Panc1 (cell line): ENCODE measurements around the gene CHODL. TPM values are rescaled to one million over a fixed set of nuclear protein-coding genes. Genes with fewer than 3 reads are reported as not detected.

Experiments
- ATAC-seq: fragments of 200-7000 bp; cut with Tn5 transposase; 2 replicates; pipeline ENCODE4 v1.9.1; 2020; ENCODE audit warnings: mild to moderate bottlenecking, moderate library complexity
- BruUV-seq: library from RNA; stranded (reverse); fragments of 400-500 nt; replicated peaks from 2 replicates; lab custom pipeline; 2021; lab: Mats Ljungman, UMichigan
- CTCF ChIA-PET: fragments of 300-600 bp; sonication (Branson Sonifier 250); formaldehyde crosslinking; loops from one replicate; lab custom pipeline; 2022; ENCODE audit warnings: antibody characterized with exemption; lab: Charles Lee
- POLR2A ChIA-PET: fragments of 300-600 bp; sonication (Branson Sonifier 250); formaldehyde crosslinking; loops from one replicate; lab custom pipeline; 2022; ENCODE audit warnings: antibody characterized with exemption; lab: Charles Lee
- DNase-seq: peaks from one replicate; pipeline ENCODE4 v3.0.0-alpha.2; 2010; ENCODE audit warnings: low read depth, low spot score
- H3K27ac ChIP-seq: 2 replicates; pipeline ENCODE4 v1.5.1; 2011; ENCODE audit warnings: mild to moderate bottlenecking, low read length, inconsistent platforms
- H3K27me3 ChIP-seq: fragments of 200-500 bp; sonication (Bioruptor generic); 2 replicates; pipeline ENCODE4 v1.6.0; 2014; ENCODE audit warnings: low read length, inconsistent platforms; ENCODE audit not compliant: control insufficient read depth, insufficient read depth
- H3K36me3 ChIP-seq: fragments of 200-500 bp; sonication (Bioruptor generic); 2 replicates; pipeline ENCODE4 v1.5.1; 2014; ENCODE audit warnings: inconsistent platforms, mild to moderate bottlenecking, low read length, moderate library complexity; ENCODE audit not compliant: control insufficient read depth, insufficient read depth
- H3K4me1 ChIP-seq: 2 replicates; pipeline ENCODE4 v1.5.1; 2011; ENCODE audit warnings: inconsistent platforms, mild to moderate bottlenecking, low read length, moderate library complexity; ENCODE audit not compliant: control insufficient read depth, insufficient read depth
- H3K4me3 ChIP-seq, 2 experiments: 2 replicates each; pipeline ENCODE4 v1.5.1; 2011 to 2012; ENCODE audit warnings: low read depth in 2 of 2, low read length in 2 of 2, mild to moderate bottlenecking in 2 of 2, inconsistent platforms in 1 of 2, moderate library complexity in 1 of 2
- H3K9me3 ChIP-seq: fragments of 200-500 bp; sonication (Bioruptor generic); 2 replicates; pipeline ENCODE4 v1.5.1; 2014; ENCODE audit warnings: low read depth, mild to moderate bottlenecking, inconsistent platforms, low read length, moderate library complexity; ENCODE audit not compliant: control insufficient read depth, insufficient read depth
- POLR2AphosphoS5 ChIP-seq: IDR thresholded peaks from 2 replicates; pipeline ENCODE4 v1.6.1; 2012; ENCODE audit warnings: mild to moderate bottlenecking, low read depth, low read length, moderate library complexity
- SIN3A ChIP-seq: IDR thresholded peaks from 2 replicates; pipeline ENCODE4 v1.6.1; 2012; ENCODE audit warnings: low read depth, mild to moderate bottlenecking, low read length, moderate library complexity, borderline replicate concordance; ENCODE audit not compliant: insufficient read depth
- TCF7L2 ChIP-seq: IDR thresholded peaks from 2 replicates; pipeline ENCODE4 v1.6.1; 2011; ENCODE audit warnings: mild to moderate bottlenecking, low read depth, low read length, inconsistent platforms
- in situ Hi-C: cut with HindIII; loops from 2 replicates; pipeline ENCODE4 v1.10.0; 2016; ENCODE audit warnings: low sequenced_read_pairs, low pct_unique_long_range_greater_than_20kb
- intact Hi-C: fragments of 100-400 bp; cut with micrococcal nuclease; formaldehyde crosslinking; loops from one replicate; pipeline ENCODE4 v1.10.0; 2022; ENCODE audit not compliant: unreplicated experiment
- total RNA-seq: library from RNA; stranded (reverse); gene quantifications from one replicate; pipeline ENCODE4 v1.2.1, GENCODE V29; 2021; ENCODE audit not compliant: unreplicated experiment
- TF ChIP-seq, protein P1 (sequence below): fragments of 450-650 bp; IDR thresholded peaks from 2 replicates; pipeline ENCODE4 v1.5.1; 2017; ENCODE audit warnings: mild to moderate bottlenecking
- TF ChIP-seq, protein P2 (sequence below), 2 experiments: IDR thresholded peaks; 2 replicates each; pipeline ENCODE4 v1.6.1; 2011 to 2012; ENCODE audit warnings: low read depth in 2 of 2, control low read depth in 1 of 2, low read length in 1 of 2, mild to moderate bottlenecking in 1 of 2, moderate library complexity in 1 of 2; ENCODE audit not compliant: insufficient read depth in 1 of 2

Gene CHODL
- total RNA-seq, 1 experiment from 2014 or later: 0.10 TPM

DNA sequence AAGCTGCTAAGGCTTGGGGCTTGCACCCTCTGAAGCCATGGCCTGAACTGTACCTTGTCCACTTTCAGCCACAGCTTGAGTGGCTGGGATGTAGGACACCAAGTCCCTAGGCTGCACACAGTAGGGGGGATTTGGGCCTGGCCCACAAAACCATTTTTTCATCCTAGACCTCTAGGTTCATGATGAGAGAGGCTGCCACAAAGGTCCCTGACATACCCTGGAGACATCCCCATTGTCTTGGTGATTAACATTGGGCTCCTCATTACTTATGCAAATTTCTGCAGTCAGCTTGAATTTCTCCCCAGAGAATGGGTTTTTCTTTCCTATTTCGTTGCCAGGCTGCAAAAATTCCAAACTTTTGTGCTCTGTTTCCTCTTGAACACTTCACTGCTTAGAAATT, 26.3 kb upstream of the CHODL start:
- TF ChIP-seq, protein P1, sequence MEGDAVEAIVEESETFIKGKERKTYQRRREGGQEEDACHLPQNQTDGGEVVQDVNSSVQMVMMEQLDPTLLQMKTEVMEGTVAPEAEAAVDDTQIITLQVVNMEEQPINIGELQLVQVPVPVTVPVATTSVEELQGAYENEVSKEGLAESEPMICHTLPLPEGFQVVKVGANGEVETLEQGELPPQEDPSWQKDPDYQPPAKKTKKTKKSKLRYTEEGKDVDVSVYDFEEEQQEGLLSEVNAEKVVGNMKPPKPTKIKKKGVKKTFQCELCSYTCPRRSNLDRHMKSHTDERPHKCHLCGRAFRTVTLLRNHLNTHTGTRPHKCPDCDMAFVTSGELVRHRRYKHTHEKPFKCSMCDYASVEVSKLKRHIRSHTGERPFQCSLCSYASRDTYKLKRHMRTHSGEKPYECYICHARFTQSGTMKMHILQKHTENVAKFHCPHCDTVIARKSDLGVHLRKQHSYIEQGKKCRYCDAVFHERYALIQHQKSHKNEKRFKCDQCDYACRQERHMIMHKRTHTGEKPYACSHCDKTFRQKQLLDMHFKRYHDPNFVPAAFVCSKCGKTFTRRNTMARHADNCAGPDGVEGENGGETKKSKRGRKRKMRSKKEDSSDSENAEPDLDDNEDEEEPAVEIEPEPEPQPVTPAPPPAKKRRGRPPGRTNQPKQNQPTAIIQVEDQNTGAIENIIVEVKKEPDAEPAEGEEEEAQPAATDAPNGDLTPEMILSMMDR: no peak
- TF ChIP-seq, protein P2, sequence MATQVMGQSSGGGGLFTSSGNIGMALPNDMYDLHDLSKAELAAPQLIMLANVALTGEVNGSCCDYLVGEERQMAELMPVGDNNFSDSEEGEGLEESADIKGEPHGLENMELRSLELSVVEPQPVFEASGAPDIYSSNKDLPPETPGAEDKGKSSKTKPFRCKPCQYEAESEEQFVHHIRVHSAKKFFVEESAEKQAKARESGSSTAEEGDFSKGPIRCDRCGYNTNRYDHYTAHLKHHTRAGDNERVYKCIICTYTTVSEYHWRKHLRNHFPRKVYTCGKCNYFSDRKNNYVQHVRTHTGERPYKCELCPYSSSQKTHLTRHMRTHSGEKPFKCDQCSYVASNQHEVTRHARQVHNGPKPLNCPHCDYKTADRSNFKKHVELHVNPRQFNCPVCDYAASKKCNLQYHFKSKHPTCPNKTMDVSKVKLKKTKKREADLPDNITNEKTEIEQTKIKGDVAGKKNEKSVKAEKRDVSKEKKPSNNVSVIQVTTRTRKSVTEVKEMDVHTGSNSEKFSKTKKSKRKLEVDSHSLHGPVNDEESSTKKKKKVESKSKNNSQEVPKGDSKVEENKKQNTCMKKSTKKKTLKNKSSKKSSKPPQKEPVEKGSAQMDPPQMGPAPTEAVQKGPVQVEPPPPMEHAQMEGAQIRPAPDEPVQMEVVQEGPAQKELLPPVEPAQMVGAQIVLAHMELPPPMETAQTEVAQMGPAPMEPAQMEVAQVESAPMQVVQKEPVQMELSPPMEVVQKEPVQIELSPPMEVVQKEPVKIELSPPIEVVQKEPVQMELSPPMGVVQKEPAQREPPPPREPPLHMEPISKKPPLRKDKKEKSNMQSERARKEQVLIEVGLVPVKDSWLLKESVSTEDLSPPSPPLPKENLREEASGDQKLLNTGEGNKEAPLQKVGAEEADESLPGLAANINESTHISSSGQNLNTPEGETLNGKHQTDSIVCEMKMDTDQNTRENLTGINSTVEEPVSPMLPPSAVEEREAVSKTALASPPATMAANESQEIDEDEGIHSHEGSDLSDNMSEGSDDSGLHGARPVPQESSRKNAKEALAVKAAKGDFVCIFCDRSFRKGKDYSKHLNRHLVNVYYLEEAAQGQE (IDR thresholded peaks at IDR 0.05; ENCODE audit: insufficient read depth in 1 of 2, low read depth in 2 of 2, low read length in 1 of 2): no peak
- TF ChIP-seq TCF7L2 (no peak), SIN3A (no peak), POLR2AphosphoS5 (no peak)
- no TSS peak for BruUV-seq
- no peak for ATAC-seq
- no peaks in the 10 kb centered on the region for H3K4me1 ChIP-seq
- H3K27ac ChIP-seq: no peak overlapping the region
- H3K4me3 ChIP-seq: no peak overlapping the region
- in situ Hi-C loops: no loop called here
- ChIA-PET POLR2A (no interaction called here), CTCF (no interaction called here)
- H3K36me3 ChIP-seq: no peaks in the 10 kb centered on the region
- no peaks in the 10 kb centered on the region for H3K9me3 ChIP-seq
- no peak for DNase-seq
- no peaks in the 10 kb centered on the region for H3K27me3 ChIP-seq
- intact Hi-C loops: no loop called here

DNA sequence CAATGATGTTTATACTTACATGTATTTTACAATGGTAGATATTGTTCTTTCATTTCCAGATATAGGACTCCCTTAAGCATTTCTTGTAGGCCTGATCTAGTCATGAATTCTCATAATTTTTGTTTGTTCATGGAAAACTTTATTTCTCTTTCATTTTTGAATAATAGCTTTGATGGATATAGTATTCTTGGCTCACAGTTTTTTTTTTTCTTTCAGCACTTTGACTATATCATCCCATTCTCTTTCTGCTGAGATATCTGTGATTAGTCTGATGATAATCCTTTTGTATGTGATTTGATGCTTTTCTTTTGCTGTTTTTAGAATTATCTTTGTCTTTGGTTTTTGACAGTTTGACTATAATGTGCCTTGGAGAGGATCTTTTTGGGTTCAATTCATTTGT, 24.1 kb upstream of the CHODL start:
- no peaks in the 10 kb centered on the region for H3K36me3 ChIP-seq
- H3K27ac ChIP-seq: no peak overlapping the region
- no peaks in the 10 kb centered on the region for H3K4me1 ChIP-seq
- BruUV-seq: no TSS peak
- H3K9me3 ChIP-seq: no peaks in the 10 kb centered on the region
- H3K27me3 ChIP-seq: no peaks in the 10 kb centered on the region
- ATAC-seq: no peak
- no peak overlapping the region for H3K4me3 ChIP-seq
- intact Hi-C loops (no loop called here), in situ Hi-C loops (no loop called here)
- TF ChIP-seq, protein P2 (IDR thresholded peaks at IDR 0.05; ENCODE audit: insufficient read depth in 1 of 2, low read depth in 2 of 2, low read length in 1 of 2): no peak
- TF ChIP-seq, protein P1: no peak
- TF ChIP-seq TCF7L2 (no peak), POLR2AphosphoS5 (no peak), SIN3A (no peak)
- DNase-seq: no peak
- ChIA-PET POLR2A (no interaction called here), CTCF (no interaction called here)
